Measurements from ENCODE around the gene SMCHD1.

DNA sequence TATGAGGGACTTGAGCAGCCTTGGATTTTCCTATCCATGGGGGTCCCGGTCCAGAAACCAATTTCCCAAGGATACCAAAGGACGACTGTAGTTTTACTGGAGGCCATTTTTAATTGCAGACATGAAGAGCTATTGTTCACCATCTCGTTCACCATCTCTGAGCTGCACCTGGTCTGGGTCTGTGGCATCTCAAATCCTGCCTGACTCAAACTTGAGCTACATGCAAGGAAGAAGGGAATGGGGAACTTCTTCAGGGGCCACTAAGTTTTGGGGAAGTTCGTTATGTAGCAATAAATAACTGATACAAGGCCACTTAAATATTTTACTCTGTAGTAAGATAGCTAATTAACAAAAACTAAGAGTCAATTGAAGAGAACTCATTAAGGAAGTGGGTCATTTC, 2.1 kb upstream of the SMCHD1 start:
- TF ChIP-seq, protein P1, sequence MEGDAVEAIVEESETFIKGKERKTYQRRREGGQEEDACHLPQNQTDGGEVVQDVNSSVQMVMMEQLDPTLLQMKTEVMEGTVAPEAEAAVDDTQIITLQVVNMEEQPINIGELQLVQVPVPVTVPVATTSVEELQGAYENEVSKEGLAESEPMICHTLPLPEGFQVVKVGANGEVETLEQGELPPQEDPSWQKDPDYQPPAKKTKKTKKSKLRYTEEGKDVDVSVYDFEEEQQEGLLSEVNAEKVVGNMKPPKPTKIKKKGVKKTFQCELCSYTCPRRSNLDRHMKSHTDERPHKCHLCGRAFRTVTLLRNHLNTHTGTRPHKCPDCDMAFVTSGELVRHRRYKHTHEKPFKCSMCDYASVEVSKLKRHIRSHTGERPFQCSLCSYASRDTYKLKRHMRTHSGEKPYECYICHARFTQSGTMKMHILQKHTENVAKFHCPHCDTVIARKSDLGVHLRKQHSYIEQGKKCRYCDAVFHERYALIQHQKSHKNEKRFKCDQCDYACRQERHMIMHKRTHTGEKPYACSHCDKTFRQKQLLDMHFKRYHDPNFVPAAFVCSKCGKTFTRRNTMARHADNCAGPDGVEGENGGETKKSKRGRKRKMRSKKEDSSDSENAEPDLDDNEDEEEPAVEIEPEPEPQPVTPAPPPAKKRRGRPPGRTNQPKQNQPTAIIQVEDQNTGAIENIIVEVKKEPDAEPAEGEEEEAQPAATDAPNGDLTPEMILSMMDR (IDR thresholded peaks at IDR 0.05; ENCODE audit: poor library complexity), result no peak
- TF ChIP-seq EZH2 (IDR thresholded peaks at IDR 0.05; ENCODE audit: borderline replicate concordance), result no peak

All from hepatocyte (in vitro differentiated cells).